ENCODE measurements around the gene MGLL.
A peak's percentile ranks its signal among the peaks of the same experiment; 100 is the strongest.

Gene MGLL

DNA sequence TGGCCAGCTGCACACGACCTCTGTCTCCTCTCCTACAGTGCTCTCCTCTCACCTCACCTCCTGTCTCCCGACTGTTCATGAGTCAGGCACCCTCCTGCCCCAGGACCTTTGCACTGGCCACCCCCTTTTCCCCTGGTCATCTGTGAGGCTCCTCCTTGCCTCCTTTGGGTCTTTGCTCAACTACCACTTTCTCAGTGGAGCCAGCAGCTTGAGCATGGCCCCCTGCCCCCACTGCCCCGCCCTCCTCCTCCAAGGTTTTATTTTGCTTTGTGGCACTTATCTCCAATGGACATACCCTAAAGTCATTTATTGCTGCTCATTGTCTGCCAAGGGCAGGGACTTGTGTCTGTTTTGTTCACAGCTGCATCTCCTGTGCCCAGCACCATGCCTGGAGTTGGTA, 64.3 kb downstream of the MGLL start:
- H3K27ac ChIP-seq (replicated peaks) = no peak overlapping the region
- TF ChIP-seq, protein P1, sequence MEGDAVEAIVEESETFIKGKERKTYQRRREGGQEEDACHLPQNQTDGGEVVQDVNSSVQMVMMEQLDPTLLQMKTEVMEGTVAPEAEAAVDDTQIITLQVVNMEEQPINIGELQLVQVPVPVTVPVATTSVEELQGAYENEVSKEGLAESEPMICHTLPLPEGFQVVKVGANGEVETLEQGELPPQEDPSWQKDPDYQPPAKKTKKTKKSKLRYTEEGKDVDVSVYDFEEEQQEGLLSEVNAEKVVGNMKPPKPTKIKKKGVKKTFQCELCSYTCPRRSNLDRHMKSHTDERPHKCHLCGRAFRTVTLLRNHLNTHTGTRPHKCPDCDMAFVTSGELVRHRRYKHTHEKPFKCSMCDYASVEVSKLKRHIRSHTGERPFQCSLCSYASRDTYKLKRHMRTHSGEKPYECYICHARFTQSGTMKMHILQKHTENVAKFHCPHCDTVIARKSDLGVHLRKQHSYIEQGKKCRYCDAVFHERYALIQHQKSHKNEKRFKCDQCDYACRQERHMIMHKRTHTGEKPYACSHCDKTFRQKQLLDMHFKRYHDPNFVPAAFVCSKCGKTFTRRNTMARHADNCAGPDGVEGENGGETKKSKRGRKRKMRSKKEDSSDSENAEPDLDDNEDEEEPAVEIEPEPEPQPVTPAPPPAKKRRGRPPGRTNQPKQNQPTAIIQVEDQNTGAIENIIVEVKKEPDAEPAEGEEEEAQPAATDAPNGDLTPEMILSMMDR (IDR thresholded peaks at IDR 0.05; ENCODE audit: insufficient read depth, low read length) = no peak
- no peak for TF ChIP-seq SPI1 (IDR thresholded peaks at IDR 0.05; ENCODE audit: borderline replicate concordance, low read depth)
- no peak for TF ChIP-seq POLR2AphosphoS5 (IDR thresholded peaks at IDR 0.05; ENCODE audit: low read depth)
- TF ChIP-seq, protein P2, sequence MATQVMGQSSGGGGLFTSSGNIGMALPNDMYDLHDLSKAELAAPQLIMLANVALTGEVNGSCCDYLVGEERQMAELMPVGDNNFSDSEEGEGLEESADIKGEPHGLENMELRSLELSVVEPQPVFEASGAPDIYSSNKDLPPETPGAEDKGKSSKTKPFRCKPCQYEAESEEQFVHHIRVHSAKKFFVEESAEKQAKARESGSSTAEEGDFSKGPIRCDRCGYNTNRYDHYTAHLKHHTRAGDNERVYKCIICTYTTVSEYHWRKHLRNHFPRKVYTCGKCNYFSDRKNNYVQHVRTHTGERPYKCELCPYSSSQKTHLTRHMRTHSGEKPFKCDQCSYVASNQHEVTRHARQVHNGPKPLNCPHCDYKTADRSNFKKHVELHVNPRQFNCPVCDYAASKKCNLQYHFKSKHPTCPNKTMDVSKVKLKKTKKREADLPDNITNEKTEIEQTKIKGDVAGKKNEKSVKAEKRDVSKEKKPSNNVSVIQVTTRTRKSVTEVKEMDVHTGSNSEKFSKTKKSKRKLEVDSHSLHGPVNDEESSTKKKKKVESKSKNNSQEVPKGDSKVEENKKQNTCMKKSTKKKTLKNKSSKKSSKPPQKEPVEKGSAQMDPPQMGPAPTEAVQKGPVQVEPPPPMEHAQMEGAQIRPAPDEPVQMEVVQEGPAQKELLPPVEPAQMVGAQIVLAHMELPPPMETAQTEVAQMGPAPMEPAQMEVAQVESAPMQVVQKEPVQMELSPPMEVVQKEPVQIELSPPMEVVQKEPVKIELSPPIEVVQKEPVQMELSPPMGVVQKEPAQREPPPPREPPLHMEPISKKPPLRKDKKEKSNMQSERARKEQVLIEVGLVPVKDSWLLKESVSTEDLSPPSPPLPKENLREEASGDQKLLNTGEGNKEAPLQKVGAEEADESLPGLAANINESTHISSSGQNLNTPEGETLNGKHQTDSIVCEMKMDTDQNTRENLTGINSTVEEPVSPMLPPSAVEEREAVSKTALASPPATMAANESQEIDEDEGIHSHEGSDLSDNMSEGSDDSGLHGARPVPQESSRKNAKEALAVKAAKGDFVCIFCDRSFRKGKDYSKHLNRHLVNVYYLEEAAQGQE (IDR thresholded peaks at IDR 0.05; ENCODE audit: insufficient replicate concordance, low read depth) = no peak
- no peak for TF ChIP-seq GABPA (IDR thresholded peaks at IDR 0.05; ENCODE audit: low read depth)
- DNase-seq (ENCODE audit: low read depth in 1 of 2, low spot score in 1 of 2) = no peak
- H3K27me3 ChIP-seq (ENCODE audit: insufficient read depth, poor library complexity, severe bottlenecking) = no peaks in the 10 kb centered on the region
- no peak overlapping the region for H3K4me3 ChIP-seq (replicated peaks; ENCODE audit: insufficient read depth, low read length)

DNA sequence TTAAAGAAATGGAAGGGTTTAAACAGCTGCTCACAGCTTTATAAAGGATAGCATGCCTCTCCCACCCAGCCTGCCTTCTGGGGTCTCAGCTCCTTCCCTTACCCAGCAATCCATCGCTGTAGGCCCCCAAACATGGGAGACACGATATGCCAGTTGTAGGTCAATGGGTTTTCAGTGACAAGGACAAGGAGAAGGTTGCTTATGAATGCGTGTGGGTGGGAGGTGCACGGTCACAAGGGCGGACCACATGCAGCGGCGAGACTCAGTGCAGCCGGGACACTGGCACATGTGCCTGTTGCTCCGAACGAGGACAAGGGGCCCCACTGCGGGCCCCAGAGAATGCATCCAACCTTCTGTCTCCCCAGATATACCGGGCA, 67.0 kb downstream of the MGLL start:
- TF ChIP-seq SPI1 (IDR thresholded peaks at IDR 0.05; ENCODE audit: borderline replicate concordance, low read depth) = no peak
- TF ChIP-seq, protein P2 (IDR thresholded peaks at IDR 0.05; ENCODE audit: insufficient replicate concordance, low read depth) = no peak
- TF ChIP-seq POLR2AphosphoS5 (IDR thresholded peaks at IDR 0.05; ENCODE audit: low read depth) = no peak
- no peak for TF ChIP-seq GABPA (IDR thresholded peaks at IDR 0.05; ENCODE audit: low read depth)
- TF ChIP-seq, protein P1 (IDR thresholded peaks at IDR 0.05; ENCODE audit: insufficient read depth, low read length) = no peak
- Histone ChIP-seq H3K4me3 (replicated peaks; ENCODE audit: insufficient read depth, low read length) (no peak overlapping the region), H3K27ac (replicated peaks) (peak overlapping the region; percentile 45), H3K27me3 (ENCODE audit: insufficient read depth, poor library complexity, severe bottlenecking) (no peaks in the 10 kb centered on the region)
- no peak for DNase-seq (ENCODE audit: low read depth in 1 of 2, low spot score in 1 of 2)

DNA sequence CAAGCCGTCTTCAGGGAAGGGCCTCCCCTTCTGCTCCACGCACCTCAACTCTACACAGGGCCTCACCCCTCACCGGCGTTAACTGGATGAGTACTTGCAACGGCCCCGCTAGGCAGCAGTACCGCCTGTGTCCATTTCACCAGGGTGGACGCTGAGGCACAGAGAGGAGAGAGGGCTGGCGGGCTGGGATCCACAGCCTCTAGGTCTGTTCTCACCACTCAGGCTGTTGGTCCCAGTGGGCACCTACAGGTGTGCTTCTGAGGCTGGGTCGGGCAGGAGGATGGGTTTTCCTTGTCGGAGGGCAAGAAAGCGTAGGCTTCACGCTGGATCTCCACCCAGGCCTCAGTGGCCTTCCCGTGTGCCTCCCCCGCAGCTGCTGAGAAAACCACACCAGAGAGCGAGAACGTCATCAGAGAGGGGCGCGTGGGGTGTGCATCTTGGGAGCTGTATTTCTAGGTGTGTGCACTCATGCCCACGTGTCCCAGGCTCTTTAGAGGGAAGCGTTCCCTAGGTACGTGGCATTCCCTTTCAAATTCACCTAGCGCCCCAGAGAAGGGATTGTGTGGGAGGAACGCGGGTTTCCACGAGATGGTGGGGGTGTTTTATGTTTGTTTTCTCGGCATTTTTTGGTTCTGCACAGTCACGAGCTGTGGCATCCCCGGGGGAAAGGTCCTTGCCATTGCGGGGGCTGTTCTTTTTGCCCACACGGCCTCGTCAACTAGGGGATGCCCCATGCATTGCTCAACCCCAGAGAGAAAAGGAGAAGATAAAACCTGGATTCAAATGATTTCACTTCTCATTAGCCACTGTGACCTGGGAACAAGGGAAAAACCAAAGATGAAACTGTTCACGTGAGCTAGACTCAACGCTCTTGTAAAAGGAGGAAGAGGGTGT, 67.7 kb downstream of the MGLL start:
- Histone ChIP-seq H3K27me3 (ENCODE audit: insufficient read depth, poor library complexity, severe bottlenecking) (no peaks in the 10 kb centered on the region), H3K4me3 (replicated peaks; ENCODE audit: insufficient read depth, low read length) (no peak overlapping the region), H3K27ac (replicated peaks) (peak overlapping the region; percentile 45)
- peak; percentile 78; the same call in 1 of the 2 replicates for TF ChIP-seq SPI1 (IDR thresholded peaks at IDR 0.05; ENCODE audit: borderline replicate concordance, low read depth)
- TF ChIP-seq, protein P1 (IDR thresholded peaks at IDR 0.05; ENCODE audit: insufficient read depth, low read length) = no peak
- DNase-seq (ENCODE audit: low read depth in 1 of 2, low spot score in 1 of 2) = peak in 1 of 2 experiments; percentile 63

Data from HL-60 (cell line).